GM21786 (cell line): ENCODE data around the gene PITPNC1.
"Not testable (repeated sequence)": the region's sequence is repeated elsewhere in the genome, so short reads cannot be mapped to it uniquely, and the experiment has no call there.

Experiments used
- ATAC-seq: cut with Tn5 transposase; IDR thresholded peaks from one replicate; pipeline ENCODE4 v1.9.1; 2021; ENCODE audit not compliant: unreplicated experiment

The PITPNC1 gene

GRCh38 chr17:67366193-67367157 lies 10.6 kb upstream of the PITPNC1 start, which contains the start of gene PSMD12:
Gene PSMD12, minus strand, starts transcription at chr17:67366577. Its CDS starts 58 bp downstream, at chr17:67366519.
- peak; percentile 87 for ATAC-seq

GRCh38 chr17:67369676-67370075 lies 7.4 kb upstream of the PITPNC1 start:
- ATAC-seq: no peak

GRCh38 chr17:67372751-67373150 lies 4.3 kb upstream of the PITPNC1 start:
- no peak for ATAC-seq

- ATAC-seq: peak; percentile 40
These were observed 2.6 kb upstream of the PITPNC1 start for GRCh38 chr17:67374329-67375053.

GRCh38 chr17:67375054-67375427 lies 2.0 kb upstream of the PITPNC1 start:
- ATAC-seq: no peak

GRCh38 chr17:67375716-67376115 lies 1.4 kb upstream of the PITPNC1 start:
- ATAC-seq: no peak

- no peak for ATAC-seq
These were observed 705 bp upstream of the PITPNC1 start for GRCh38 chr17:67376415-67376736.

- no peak for ATAC-seq
These were observed 690 bp downstream of the PITPNC1 start for GRCh38 chr17:67377488-67378453.

GRCh38 chr17:67378454-67379250 lies 1.6 kb downstream of the PITPNC1 start:
- no peak for ATAC-seq

- no peak for ATAC-seq
These were observed 2.2 kb downstream of the PITPNC1 start for GRCh38 chr17:67379251-67379630.

GRCh38 chr17:67381929-67382257 lies 4.8 kb downstream of the PITPNC1 start:
- ATAC-seq: no peak

GRCh38 chr17:67385122-67385988 lies 8.3 kb downstream of the PITPNC1 start:
- no peak for ATAC-seq

- no peak for ATAC-seq
These were observed 10.0 kb downstream of the PITPNC1 start for GRCh38 chr17:67386965-67387551.

GRCh38 chr17:67388536-67388935 lies 11.5 kb downstream of the PITPNC1 start:
- not testable (repeated sequence) for ATAC-seq

GRCh38 chr17:67388986-67389385 lies 11.9 kb downstream of the PITPNC1 start:
- no peak for ATAC-seq

- ATAC-seq: no peak
These were observed 13.0 kb downstream of the PITPNC1 start for GRCh38 chr17:67390006-67390645.

- ATAC-seq: peak; percentile 86
These were observed 13.7 kb downstream of the PITPNC1 start for GRCh38 chr17:67390646-67391361.

GRCh38 chr17:67392111-67392510 lies 15.0 kb downstream of the PITPNC1 start:
- no peak for ATAC-seq
